CD14-positive monocyte (primary cell): ENCODE results near the gene HDAC8. TPM values are rescaled to one million over a fixed set of nuclear protein-coding genes. Genes with fewer than 3 reads are reported as not detected.
"Not testable (repeated sequence)": the region's sequence is repeated elsewhere in the genome, so short reads cannot be mapped to it uniquely, and the experiment has no call there.

Experiments
- DNase-seq, 3 donors: peaks; one replicate each; pipeline ENCODE4 v3.0.0-alpha.2; 2011 to 2022
- H2AFZ ChIP-seq: 2 replicates; pipeline ENCODE4 v1.6.0; 2012; ENCODE audit warnings: mild to moderate bottlenecking, low read depth, low read length, inconsistent platforms; ENCODE audit not compliant: insufficient read depth, poor library complexity, severe bottlenecking
- H3K27ac ChIP-seq, 2 donors: 1 replicate in 1 of 2; 2 replicates in 1 of 2; pipeline ENCODE4 v1.5.1; 2012 to 2013; ENCODE audit warnings: low read length in 2 of 2, control low read depth in 1 of 2, inconsistent platforms in 1 of 2, low read depth in 1 of 2, mild to moderate bottlenecking in 1 of 2
- H3K27me3 ChIP-seq, 2 donors: one replicate each; pipeline versions ENCODE4 v1.6.0 to v1.6.1; 2011 to 2013; ENCODE audit warnings: low read length in 2 of 2; ENCODE audit not compliant: control insufficient read depth in 2 of 2, insufficient read depth in 2 of 2
- H3K36me3 ChIP-seq, 2 donors: replicated peaks in 1 of 2; 1 replicate in 1 of 2; 2 replicates in 1 of 2; pipeline versions ENCODE4 v1.5.1 to v1.6.1; 2012 to 2013; ENCODE audit warnings: low read length in 2 of 2, control low read depth in 1 of 2, inconsistent platforms in 1 of 2, mild to moderate bottlenecking in 1 of 2; ENCODE audit not compliant: insufficient read depth in 2 of 2, control insufficient read depth in 1 of 2
- H3K4me1 ChIP-seq, 2 donors: 1 replicate in 1 of 2; 2 replicates in 1 of 2; pipeline versions ENCODE4 v1.5.1 to v1.6.1; 2012 to 2013; ENCODE audit warnings: low read length in 2 of 2, control low read depth in 1 of 2, inconsistent platforms in 1 of 2, mild to moderate bottlenecking in 1 of 2, moderate library complexity in 1 of 2; ENCODE audit not compliant: insufficient read depth in 2 of 2, control insufficient read depth in 1 of 2
- H3K4me2 ChIP-seq: replicated peaks from 2 replicates; pipeline ENCODE3; 2012; ENCODE audit warnings: low read length, moderate library complexity, mild to moderate bottlenecking; ENCODE audit not compliant: poor library complexity, severe bottlenecking; ENCODE audit errors: extremely low read depth
- H3K4me3 ChIP-seq, 3 experiments: fragments of 200-600 bp in 1 of 3; sonication (generic) in 1 of 3; replicated peaks in 1 of 3; 1 replicate in 2 of 3; 2 replicates in 1 of 3; pipeline ENCODE4 v1.5.1; 2011 to 2013; ENCODE audit warnings: low read length in 3 of 3, mild to moderate bottlenecking in 3 of 3, control low read depth in 2 of 3, low read depth in 2 of 3, inconsistent platforms in 1 of 3, moderate library complexity in 1 of 3
- H3K79me2 ChIP-seq: 2 replicates; pipeline ENCODE4 v1.6.0; 2012; ENCODE audit warnings: mild to moderate bottlenecking, control low read depth, inconsistent platforms, low read length, moderate library complexity; ENCODE audit not compliant: insufficient read depth
- H3K9ac ChIP-seq: 2 replicates; pipeline ENCODE4 v1.6.0; 2017; ENCODE audit warnings: low read length, mild to moderate bottlenecking; ENCODE audit not compliant: insufficient read depth, poor library complexity, severe bottlenecking
- H3K9me3 ChIP-seq, 2 donors: replicated peaks in 1 of 2; 1 replicate in 1 of 2; 2 replicates in 1 of 2; pipeline versions ENCODE4 v1.5.1 to v1.6.1; 2012 to 2013; ENCODE audit warnings: low read length in 2 of 2, control low read depth in 1 of 2; ENCODE audit not compliant: control insufficient read depth in 1 of 2, insufficient read depth in 1 of 2
- H4K20me1 ChIP-seq: 2 replicates; pipeline ENCODE4 v1.6.0; 2012; ENCODE audit warnings: mild to moderate bottlenecking, low read length, control low read depth, moderate library complexity; ENCODE audit not compliant: insufficient read depth
- H3K27ac Mint-ChIP-seq, 7 donors: one replicate each; pipeline ENCODE4 v1.8.0; 2020; ENCODE audit warnings: mild to moderate bottlenecking in 7 of 7, mixed read lengths in 7 of 7, moderate library complexity in 6 of 7, inconsistent platforms in 2 of 7
- H3K27me3 Mint-ChIP-seq, 3 donors: one replicate each; pipeline ENCODE4 v1.8.0; 2021 to 2022; ENCODE audit warnings: low read depth in 3 of 3, mild to moderate bottlenecking in 3 of 3, mixed read lengths in 3 of 3, moderate library complexity in 3 of 3, inconsistent platforms in 1 of 3
- H3K36me3 Mint-ChIP-seq, 2 donors: one replicate each; pipeline ENCODE4 v1.8.0; 2020; ENCODE audit warnings: mixed read lengths in 2 of 2, inconsistent platforms in 1 of 2, mild to moderate bottlenecking in 1 of 2
- H3K4me1 Mint-ChIP-seq: one replicate; pipeline ENCODE4 v1.8.0; 2020; ENCODE audit warnings: mild to moderate bottlenecking, mixed read lengths
- H3K4me3 Mint-ChIP-seq, 2 donors: one replicate each; pipeline ENCODE4 v1.8.0; 2020; ENCODE audit warnings: mild to moderate bottlenecking in 2 of 2, mixed read lengths in 2 of 2, moderate library complexity in 1 of 2
- H3K9me3 Mint-ChIP-seq, 7 donors: one replicate each; pipeline ENCODE4 v1.8.0; 2020 to 2022; ENCODE audit warnings: mixed read lengths in 7 of 7, mild to moderate bottlenecking in 6 of 7, moderate library complexity in 6 of 7, inconsistent platforms in 2 of 7
- CTCF ChIP-seq: fragments of 200-600 bp; IDR thresholded peaks from one replicate; pipeline ENCODE4 v1.8.0; 2022; ENCODE audit warnings: antibody characterized with exemption, mild to moderate bottlenecking
- whole genome bisulfite sequencing: methylation state at CpG from one replicate; pipeline ENCODE4 v1.1.5; 2013; ENCODE audit warnings: missing lambda C conversion rate; ENCODE audit not compliant: insufficient coverage; 5-methylcytosine and 5-hydroxymethylcytosine counted together
- intact Hi-C, 2 donors: fragments of 100-400 bp; cut with micrococcal nuclease; formaldehyde crosslinking; loops; one replicate each; pipeline versions ENCODE4 v1.15.0 to v1.15.1; 2023
- polyA plus RNA-seq, 3 donors: library from polyadenylated mRNA; depleted of rRNA in 1 of 3; unstranded in 2 of 3; stranded (reverse) in 1 of 3; fragments of 300-500 nt in 2 of 3; fragments of >200 nt in 1 of 3; fragmentation: Illumina TruSeq in 2 of 3; gene quantifications; 1 replicate in 2 of 3; 2 replicates in 1 of 3; pipeline ENCODE4 v1.2.3, GENCODE V29; 2012 to 2021

Gene HDAC8
- polyA plus RNA-seq, 3 donors, result 14.3 to 22.9 (median 20.5) TPM

GRCh38 chrX:72604112-72604511 lies 31.5 kb upstream of the HDAC8 start:
- no peaks in the 10 kb centered on the region for H4K20me1 ChIP-seq
- intact Hi-C loops, result no loop called here
- WGBS, result no CpG with 5 or more reads among the region's 2 CpGs

GRCh38 chrX:72591038-72591437 lies 18.4 kb upstream of the HDAC8 start:
- H3K4me3 ChIP-seq, H3K27ac Mint-ChIP-seq, H3K36me3 ChIP-seq, H3K9ac ChIP-seq, H3K27me3 ChIP-seq, H3K9me3 ChIP-seq, H3K4me1 Mint-ChIP-seq, H4K20me1 ChIP-seq, H3K36me3 Mint-ChIP-seq, H3K27me3 Mint-ChIP-seq, H3K27ac ChIP-seq, H3K4me1 ChIP-seq, H3K4me3 Mint-ChIP-seq, H2AFZ ChIP-seq, intact Hi-C loops, H3K9me3 Mint-ChIP-seq, DNase-seq, H3K79me2 ChIP-seq, H3K4me2 ChIP-seq: not testable (repeated sequence)
- no CpG with 5 or more reads among the region's 4 CpGs for WGBS

More at GRCh38 chrX:72604112-72604511, 31.5 kb upstream of the HDAC8 start:
- Histone ChIP-seq H3K9ac (no peak overlapping the region), H2AFZ (no peak overlapping the region), H3K4me2 (no peak overlapping the region), H3K4me1 (no peaks in the 10 kb centered on the region), H3K36me3 (no peaks in the 10 kb centered on the region), H3K27ac (no peak overlapping the region), H3K27me3 (no peaks in the 10 kb centered on the region), H3K79me2 (no peaks in the 10 kb centered on the region), H3K9me3 (no peaks in the 10 kb centered on the region), H3K4me3 (no peak overlapping the region)
- no peak for DNase-seq
- Mint-ChIP-seq H3K9me3 (no peaks in the 10 kb centered on the region), H3K36me3 (no peaks in the 10 kb centered on the region), H3K4me3 (no peak overlapping the region), H3K27ac (no peak overlapping the region), H3K4me1 (peaks cover 2% of the 10 kb centered on the region), H3K27me3 (peaks cover 0 to 4% (median 0%) of the 10 kb centered on the region in 3 donors)
- no peak for TF ChIP-seq CTCF
